ENCODE measurements around the gene TNKS1BP1. TPM values are rescaled to one million over a fixed set of nuclear protein-coding genes. Genes with fewer than 3 reads are reported as not detected.

TNKS1BP1 gene
- total RNA-seq, 1 donor, result 4.2 TPM

GRCh38 chr11:57256119-57256518, 68.6 kb downstream of the TNKS1BP1 start:
- Histone ChIP-seq H3K27me3 (ENCODE audit: insufficient read depth, low read length) (peaks cover 10% of the 10 kb centered on the region), H3K4me3 (ENCODE audit: low read length) (no peak overlapping the region), H3K4me1 (ENCODE audit: insufficient read depth, low read length) (no peaks in the 10 kb centered on the region), H3K9me3 (ENCODE audit: low read depth, low read length) (no peaks in the 10 kb centered on the region)

GRCh38 chr11:57255618-57256017, 69.1 kb downstream of the TNKS1BP1 start:
- H3K4me3 ChIP-seq (ENCODE audit: low read length), result no peak overlapping the region
- H3K9me3 ChIP-seq (ENCODE audit: low read depth, low read length), result no peaks in the 10 kb centered on the region
- H3K4me1 ChIP-seq (ENCODE audit: insufficient read depth, low read length), result no peaks in the 10 kb centered on the region
- peaks cover 10% of the 10 kb centered on the region for H3K27me3 ChIP-seq (ENCODE audit: insufficient read depth, low read length)

DNA sequence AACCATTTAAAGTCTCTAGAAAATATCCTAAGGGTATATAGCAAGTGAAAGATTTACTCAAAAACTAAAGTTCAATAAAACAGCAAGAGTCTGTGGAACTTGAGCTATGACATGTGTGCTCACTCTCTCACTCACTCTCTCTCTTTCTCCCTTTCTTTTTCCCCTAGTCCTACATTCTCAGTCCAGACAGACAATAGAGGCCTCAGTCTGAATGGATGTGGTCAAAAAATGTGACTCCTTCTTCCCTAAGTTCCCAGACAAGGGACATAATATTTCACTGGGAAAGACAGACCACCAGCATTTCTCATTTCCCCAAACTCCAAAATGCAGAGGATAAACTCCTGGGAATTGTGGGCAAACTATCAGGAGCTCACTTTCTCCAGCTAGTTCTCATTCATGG, 70.1 kb downstream of the TNKS1BP1 start:
- Histone ChIP-seq H3K27me3 (ENCODE audit: insufficient read depth, low read length) (peaks cover 10% of the 10 kb centered on the region), H3K4me3 (ENCODE audit: low read length) (no peak overlapping the region), H3K4me1 (ENCODE audit: insufficient read depth, low read length) (no peaks in the 10 kb centered on the region), H3K9me3 (ENCODE audit: low read depth, low read length) (no peaks in the 10 kb centered on the region)

- Histone ChIP-seq H3K9me3 (ENCODE audit: low read depth, low read length) (no peaks in the 10 kb centered on the region), H3K27me3 (ENCODE audit: insufficient read depth, low read length) (peaks cover 10% of the 10 kb centered on the region), H3K4me3 (ENCODE audit: low read length) (no peak overlapping the region), H3K4me1 (ENCODE audit: insufficient read depth, low read length) (no peaks in the 10 kb centered on the region)
These were observed 73.2 kb downstream of the TNKS1BP1 start for GRCh38 chr11:57251491-57252104.

DNA sequence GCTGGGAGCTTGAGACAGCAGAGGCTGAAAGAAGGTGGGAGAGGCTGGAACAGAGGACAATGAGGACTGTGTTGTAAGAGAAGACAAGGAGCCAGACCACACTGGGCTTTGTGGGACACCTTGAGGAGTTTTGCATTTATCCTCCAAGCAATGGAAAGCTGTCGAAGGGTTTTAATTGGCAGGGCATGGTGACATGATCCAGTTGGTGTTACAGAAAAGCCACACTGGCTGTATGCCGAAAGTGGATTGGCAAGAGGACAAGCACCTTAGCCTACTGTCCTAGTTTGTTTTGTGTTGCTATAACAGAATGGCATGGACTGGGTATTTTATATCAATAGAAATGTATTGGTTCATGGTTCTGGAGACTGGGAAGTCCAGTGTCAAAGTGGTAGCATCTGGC, 73.7 kb downstream of the TNKS1BP1 start:
- Histone ChIP-seq H3K9me3 (ENCODE audit: low read depth, low read length) (no peaks in the 10 kb centered on the region), H3K27me3 (ENCODE audit: insufficient read depth, low read length) (peaks cover 10% of the 10 kb centered on the region), H3K4me1 (ENCODE audit: insufficient read depth, low read length) (no peaks in the 10 kb centered on the region), H3K4me3 (ENCODE audit: low read length) (no peak overlapping the region)

Other genes with a start within 250 kb of the TNKS1BP1 start
- gene LRRC55, start 143.0 kb downstream of the TNKS1BP1 start, total RNA-seq, result not detected
- not detected for gene APLNR, start 87.7 kb downstream of the TNKS1BP1 start, total RNA-seq
- gene SSRP1, start 10.9 kb upstream of the TNKS1BP1 start, total RNA-seq, result 22.7 TPM
- gene P2RX3, start 13.4 kb upstream of the TNKS1BP1 start, total RNA-seq, result not detected
- gene PRG3, start 56.2 kb upstream of the TNKS1BP1 start, total RNA-seq, result not detected
- 0.21 TPM for gene PRG2, start 65.7 kb upstream of the TNKS1BP1 start, total RNA-seq
- gene SLC43A3, start 102.2 kb upstream of the TNKS1BP1 start, total RNA-seq, result 41.9 TPM
- gene RTN4RL2, start 135.6 kb upstream of the TNKS1BP1 start, total RNA-seq, result 0.10 TPM
- gene SLC43A1, start 190.8 kb upstream of the TNKS1BP1 start, total RNA-seq, result 4.6 TPM
- gene TIMM10, start 205.8 kb upstream of the TNKS1BP1 start, total RNA-seq, result 4.8 TPM
- gene SMTNL1, start 212.6 kb upstream of the TNKS1BP1 start, total RNA-seq, result 0.10 TPM
- gene UBE2L6, start 242.7 kb upstream of the TNKS1BP1 start, total RNA-seq, result 40.1 TPM

All from mononuclear cell (primary cell).